Glutamatergic neuron (in vitro differentiated cells): ENCODE data around the gene PAPPA. TPM values are rescaled to one million over a fixed set of nuclear protein-coding genes. Genes with fewer than 3 reads are reported as not detected.

ENCODE experiments used
- DNase-seq: peaks from one replicate; pipeline ENCODE4 v3.0.0; 2022
- H3K27ac Mint-ChIP-seq: one replicate; pipeline ENCODE4 v1.8.0; 2020; ENCODE audit warnings: mild to moderate bottlenecking, mixed read lengths, inconsistent platforms; ENCODE audit not compliant: unreplicated experiment
- H3K27me3 Mint-ChIP-seq: one replicate; pipeline ENCODE4 v1.8.0; 2020; ENCODE audit warnings: mild to moderate bottlenecking, moderate library complexity, mixed read lengths, inconsistent platforms; ENCODE audit not compliant: unreplicated experiment
- H3K36me3 Mint-ChIP-seq: one replicate; pipeline ENCODE4 v1.8.0; 2020; ENCODE audit warnings: mild to moderate bottlenecking, mixed read lengths, inconsistent platforms; ENCODE audit not compliant: unreplicated experiment
- H3K4me1 Mint-ChIP-seq: one replicate; pipeline ENCODE4 v1.8.0; 2020; ENCODE audit warnings: mild to moderate bottlenecking, low read depth, mixed read lengths, inconsistent platforms; ENCODE audit not compliant: unreplicated experiment
- H3K4me3 Mint-ChIP-seq: one replicate; pipeline ENCODE4 v1.8.0; 2020; ENCODE audit warnings: mild to moderate bottlenecking, mixed read lengths, inconsistent platforms; ENCODE audit not compliant: unreplicated experiment
- H3K9me3 Mint-ChIP-seq: one replicate; pipeline ENCODE4 v1.8.0; 2020; ENCODE audit warnings: mild to moderate bottlenecking, moderate library complexity, mixed read lengths, inconsistent platforms; ENCODE audit not compliant: unreplicated experiment
- total RNA-seq: library from RNA; stranded (reverse); fragmentation: NEBNext Ultra II Directional; extraction: Animal tissue kit (Norgen Biotek cat#: 25700); gene quantifications from one replicate; pipeline ENCODE4 v1.2.1, GENCODE V29; 2021; ENCODE audit not compliant: unreplicated experiment
- TF ChIP-seq, protein P1 (sequence below): fragments of 200-600 bp; sonication (generic); IDR thresholded peaks from one replicate; pipeline ENCODE4 v1.5.0; 2021; ENCODE audit not compliant: partially characterized antibody, unreplicated experiment

Gene PAPPA
- total RNA-seq, 1 donor from 2014 or later, result 10.5 TPM

DNA sequence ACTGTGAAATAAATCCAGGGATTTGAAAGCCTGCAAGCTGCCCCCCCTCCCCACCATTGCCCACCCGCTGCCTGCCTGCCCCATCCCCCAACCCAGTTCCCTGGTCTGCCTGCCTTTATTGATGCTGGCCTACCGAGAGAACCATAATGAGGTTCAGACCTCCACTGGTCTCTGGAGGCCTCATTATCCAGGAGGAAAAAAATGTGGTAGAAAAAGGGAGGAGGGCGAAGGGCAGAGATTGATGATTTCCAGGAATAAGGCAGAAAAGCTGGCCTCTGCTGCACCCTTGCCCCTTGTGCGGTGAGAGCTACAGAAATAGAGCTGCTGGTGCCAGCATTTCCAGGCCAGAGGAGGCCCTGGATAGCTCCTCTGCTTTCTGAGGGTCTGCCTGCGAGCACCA is 216.1 kb downstream of the PAPPA start:
- TF ChIP-seq, protein P1, sequence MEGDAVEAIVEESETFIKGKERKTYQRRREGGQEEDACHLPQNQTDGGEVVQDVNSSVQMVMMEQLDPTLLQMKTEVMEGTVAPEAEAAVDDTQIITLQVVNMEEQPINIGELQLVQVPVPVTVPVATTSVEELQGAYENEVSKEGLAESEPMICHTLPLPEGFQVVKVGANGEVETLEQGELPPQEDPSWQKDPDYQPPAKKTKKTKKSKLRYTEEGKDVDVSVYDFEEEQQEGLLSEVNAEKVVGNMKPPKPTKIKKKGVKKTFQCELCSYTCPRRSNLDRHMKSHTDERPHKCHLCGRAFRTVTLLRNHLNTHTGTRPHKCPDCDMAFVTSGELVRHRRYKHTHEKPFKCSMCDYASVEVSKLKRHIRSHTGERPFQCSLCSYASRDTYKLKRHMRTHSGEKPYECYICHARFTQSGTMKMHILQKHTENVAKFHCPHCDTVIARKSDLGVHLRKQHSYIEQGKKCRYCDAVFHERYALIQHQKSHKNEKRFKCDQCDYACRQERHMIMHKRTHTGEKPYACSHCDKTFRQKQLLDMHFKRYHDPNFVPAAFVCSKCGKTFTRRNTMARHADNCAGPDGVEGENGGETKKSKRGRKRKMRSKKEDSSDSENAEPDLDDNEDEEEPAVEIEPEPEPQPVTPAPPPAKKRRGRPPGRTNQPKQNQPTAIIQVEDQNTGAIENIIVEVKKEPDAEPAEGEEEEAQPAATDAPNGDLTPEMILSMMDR, result no peak
- peaks cover 14% of the 10 kb centered on the region for H3K9me3 Mint-ChIP-seq
- peaks cover 5% of the 10 kb centered on the region for H3K27me3 Mint-ChIP-seq
- peaks cover 3% of the 10 kb centered on the region for H3K36me3 Mint-ChIP-seq
- peak overlapping the region; percentile 70 for H3K27ac Mint-ChIP-seq
- DNase-seq, result peak; percentile 66
- H3K4me3 Mint-ChIP-seq, result peak overlapping the region; percentile 12
- peaks cover 19% of the 10 kb centered on the region for H3K4me1 Mint-ChIP-seq

DNA sequence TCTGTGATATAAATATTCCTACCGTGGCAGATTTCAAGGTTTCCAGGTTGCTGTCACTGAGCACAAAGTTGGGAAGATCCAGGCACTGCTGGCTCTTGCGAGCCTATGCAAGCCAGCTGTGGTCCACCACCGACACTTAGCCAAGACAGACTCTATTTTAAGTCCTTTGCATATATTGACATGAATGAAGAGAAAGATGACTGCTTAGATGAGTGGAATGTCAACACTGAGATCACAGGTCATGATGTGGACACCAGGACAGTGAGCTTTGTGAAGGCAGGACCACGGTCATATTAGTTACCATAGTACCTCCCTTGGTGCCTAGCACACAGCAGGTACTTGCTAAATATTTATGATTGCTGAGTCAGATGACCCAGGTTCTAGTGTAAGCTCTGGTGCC is 217.0 kb downstream of the PAPPA start:
- DNase-seq, result no peak
- Mint-ChIP-seq H3K27me3 (peaks cover 5% of the 10 kb centered on the region), H3K36me3 (peaks cover 9% of the 10 kb centered on the region), H3K4me3 (no peak overlapping the region), H3K27ac (no peak overlapping the region), H3K9me3 (peaks cover 14% of the 10 kb centered on the region), H3K4me1 (peaks cover 19% of the 10 kb centered on the region)
- TF ChIP-seq, protein P1, result no peak

DNA sequence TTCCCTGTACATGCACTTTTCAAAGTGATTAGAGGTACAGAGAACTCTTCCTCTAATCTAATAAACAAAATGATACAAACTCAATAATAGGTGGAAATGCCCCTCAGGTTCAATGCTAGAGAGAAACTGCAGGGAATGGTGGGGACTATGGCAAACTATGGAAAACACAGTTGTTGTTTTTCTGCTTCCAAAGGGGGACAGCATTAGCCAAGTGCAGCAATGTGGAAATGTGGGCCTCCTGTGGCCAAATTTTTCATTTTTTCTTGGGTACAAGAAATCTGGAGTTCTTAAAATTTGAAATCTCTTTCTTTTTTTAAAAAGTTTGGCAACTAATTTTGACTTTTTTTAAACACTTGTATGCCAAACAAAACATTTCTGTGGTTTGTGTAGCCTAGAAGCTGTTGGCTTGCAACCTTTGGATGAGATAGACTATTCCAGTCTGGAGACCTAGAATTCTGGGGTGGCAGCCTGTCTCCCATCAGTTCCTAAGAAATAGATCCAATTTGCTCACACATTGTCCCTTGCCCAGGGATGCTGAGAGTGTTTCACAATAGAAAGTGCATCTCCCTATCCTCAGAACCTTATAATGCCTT is 218.6 kb downstream of the PAPPA start:
- Mint-ChIP-seq H3K36me3 (peaks cover 9% of the 10 kb centered on the region), H3K27ac (no peak overlapping the region), H3K27me3 (peaks cover 5% of the 10 kb centered on the region)

DNA sequence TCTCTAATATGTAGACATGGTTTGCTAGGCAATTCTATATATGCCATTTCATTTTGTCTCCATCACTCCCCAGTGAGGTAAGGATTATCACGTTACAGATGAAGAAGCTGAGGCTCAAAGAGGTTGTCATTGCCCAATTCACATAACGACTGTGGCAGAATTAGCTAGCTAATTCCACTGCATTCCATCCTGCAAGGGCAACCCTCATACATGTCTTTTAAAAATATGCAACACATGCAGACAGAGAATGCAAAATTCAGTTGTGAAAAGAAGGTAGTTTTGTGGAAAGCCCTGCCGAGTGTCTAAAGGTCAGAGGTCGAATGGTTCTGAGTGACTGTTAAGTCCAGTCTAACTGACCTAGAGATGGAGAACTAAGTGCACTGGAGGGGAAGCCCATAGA is 219.2 kb downstream of the PAPPA start:
- H3K4me3 Mint-ChIP-seq, result no peak overlapping the region
- TF ChIP-seq, protein P1, result no peak
- peaks cover 9% of the 10 kb centered on the region for H3K36me3 Mint-ChIP-seq
- peaks cover 19% of the 10 kb centered on the region for H3K4me1 Mint-ChIP-seq
- peaks cover 5% of the 10 kb centered on the region for H3K27me3 Mint-ChIP-seq
- DNase-seq, result no peak
- H3K27ac Mint-ChIP-seq, result peak overlapping the region; percentile 23
- H3K9me3 Mint-ChIP-seq, result peaks cover 14% of the 10 kb centered on the region

More for the DNA sequence above, 218.6 kb downstream of the PAPPA start:
- H3K4me1 Mint-ChIP-seq, result peaks cover 19% of the 10 kb centered on the region
- peaks cover 14% of the 10 kb centered on the region for H3K9me3 Mint-ChIP-seq
- H3K4me3 Mint-ChIP-seq, result no peak overlapping the region
- DNase-seq, result no peak
- TF ChIP-seq, protein P1, result no peak

DNA sequence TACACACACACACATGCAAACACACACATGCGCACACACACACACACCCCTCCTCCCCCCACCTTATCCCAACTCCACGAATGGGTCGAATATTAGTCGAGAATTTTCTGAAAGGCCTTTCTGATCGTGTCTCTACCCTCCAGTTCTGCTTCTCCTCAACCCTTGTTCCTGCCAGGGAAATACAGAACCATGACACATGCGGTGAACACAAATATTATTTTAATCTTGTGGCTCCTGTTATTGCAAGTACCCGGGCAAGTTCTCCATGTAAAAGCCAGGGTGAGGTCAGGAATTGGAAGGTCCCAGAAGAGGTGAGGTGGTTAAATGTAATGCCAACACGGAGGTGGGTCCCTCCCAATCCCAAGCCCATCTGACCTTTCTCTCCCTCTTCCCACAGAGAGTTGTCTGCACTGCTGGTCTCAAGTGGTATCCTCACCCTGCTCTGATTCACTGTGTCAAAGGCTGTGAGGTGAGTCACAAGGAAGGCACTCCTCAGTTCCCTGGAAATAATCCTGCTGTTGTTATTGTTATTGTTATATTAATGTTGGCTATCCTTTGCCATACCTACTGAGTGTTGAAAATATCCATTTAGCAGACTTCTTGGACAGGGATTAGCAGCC is 223.7 kb downstream of the PAPPA start:
- TF ChIP-seq, protein P1, result no peak
- no peak overlapping the region for H3K4me3 Mint-ChIP-seq

More for the DNA sequence above, 223.7 kb downstream of the PAPPA start:
- H3K36me3 Mint-ChIP-seq, result peaks cover 9% of the 10 kb centered on the region
- peaks cover 5% of the 10 kb centered on the region for H3K27me3 Mint-ChIP-seq
- no peak for DNase-seq
- H3K4me1 Mint-ChIP-seq, result peaks cover 5% of the 10 kb centered on the region
- peaks cover 1% of the 10 kb centered on the region for H3K9me3 Mint-ChIP-seq
- H3K27ac Mint-ChIP-seq, result no peak overlapping the region
